CD4-positive, alpha-beta T cell treated with Interleukin-10 for 1 hour (primary cell): ENCODE results near the gene CDH23.

Experiments
- DNase-seq: peaks from one replicate; pipeline ENCODE4 v3.0.0-alpha.2; 2020

The CDH23 gene

GRCh38 chr10:71750124-71750841 is 353.6 kb downstream of the CDH23 start:
- DNase-seq, result no peak

GRCh38 chr10:71750986-71751385 is 354.3 kb downstream of the CDH23 start:
- no peak for DNase-seq

- no peak for DNase-seq
Observed at GRCh38 chr10:71751515-71752224, 354.9 kb downstream of the CDH23 start.

- DNase-seq, result no peak
Observed at GRCh38 chr10:71752391-71753090, 355.8 kb downstream of the CDH23 start.

- DNase-seq, result no peak
Observed at GRCh38 chr10:71753091-71753959, 356.6 kb downstream of the CDH23 start.

GRCh38 chr10:71753960-71754505 is 357.3 kb downstream of the CDH23 start:
- DNase-seq, result no peak

GRCh38 chr10:71754562-71754961 is 357.8 kb downstream of the CDH23 start:
- no peak for DNase-seq

- no peak for DNase-seq
Observed at GRCh38 chr10:71755179-71755879, 358.6 kb downstream of the CDH23 start.

GRCh38 chr10:71756311-71757191 is 359.8 kb downstream of the CDH23 start:
- DNase-seq, result peak; percentile 54

GRCh38 chr10:71757399-71757922 is 360.7 kb downstream of the CDH23 start:
- no peak for DNase-seq

- DNase-seq, result no peak
Observed at GRCh38 chr10:71761105-71761511, 364.4 kb downstream of the CDH23 start.

- no peak for DNase-seq
Observed at GRCh38 chr10:71761541-71762113, 364.9 kb downstream of the CDH23 start.

- no peak for DNase-seq
Observed at GRCh38 chr10:71762324-71762723, 365.6 kb downstream of the CDH23 start.

GRCh38 chr10:71763352-71764127 is 366.8 kb downstream of the CDH23 start:
- DNase-seq, result no peak

- DNase-seq, result no peak
Observed at GRCh38 chr10:71765176-71765904, 368.6 kb downstream of the CDH23 start.

GRCh38 chr10:71765906-71766716 is 369.4 kb downstream of the CDH23 start:
- DNase-seq, result no peak

GRCh38 chr10:71766717-71767419 is 370.1 kb downstream of the CDH23 start:
- DNase-seq, result peak; percentile 62
